GM18909 (cell line): Measurements from ENCODE around the gene ZMPSTE24.
"Not testable (repeated sequence)": the region's sequence is repeated elsewhere in the genome, so short reads cannot be mapped to it uniquely, and the experiment has no call there.

Source experiments
- ATAC-seq: cut with Tn5 transposase; IDR thresholded peaks from one replicate; pipeline ENCODE4 v1.9.1; 2021; ENCODE audit warnings: mild to moderate bottlenecking; ENCODE audit not compliant: unreplicated experiment, poor library complexity

The ZMPSTE24 gene

DNA sequence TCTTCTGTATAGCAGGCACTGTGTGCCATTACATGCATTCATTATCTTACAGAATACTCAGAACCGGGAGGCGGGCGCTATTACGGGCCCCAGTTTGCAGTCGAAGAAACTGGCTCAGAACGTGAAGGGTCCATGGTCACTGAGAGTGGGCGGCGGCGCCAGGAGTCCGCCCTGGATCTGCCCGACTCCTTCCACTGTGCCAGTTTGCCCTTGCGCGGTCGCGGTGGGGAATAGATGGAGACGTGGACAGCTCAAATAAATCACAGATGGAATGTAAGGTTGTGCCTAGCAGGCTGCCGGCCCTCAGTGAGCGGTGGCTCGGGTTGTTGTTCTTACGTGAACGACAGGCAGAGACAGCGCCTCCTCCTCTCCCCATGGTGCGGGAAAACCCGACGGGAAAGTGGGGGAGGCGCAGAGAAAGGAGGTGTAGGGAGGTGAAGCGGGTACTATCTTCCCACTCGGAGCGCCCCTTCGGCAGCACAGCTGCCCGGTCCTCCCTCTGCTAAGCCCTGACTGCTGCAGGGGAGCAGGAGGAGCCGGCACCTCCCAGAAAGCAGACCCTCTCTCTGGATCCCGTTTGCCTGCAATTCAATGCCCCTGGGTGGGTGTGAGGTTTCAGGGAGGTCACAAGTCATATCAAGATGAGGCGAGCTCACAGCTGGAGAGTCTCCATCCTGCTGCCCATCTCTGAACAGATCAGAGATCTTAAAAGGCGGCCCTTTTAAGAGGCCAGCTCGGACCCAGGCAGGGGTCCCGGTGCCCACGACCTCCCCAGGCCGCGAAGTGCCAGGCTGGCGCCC lies 58.0 kb downstream of the ZMPSTE24 start:
- ATAC-seq: no peak

DNA sequence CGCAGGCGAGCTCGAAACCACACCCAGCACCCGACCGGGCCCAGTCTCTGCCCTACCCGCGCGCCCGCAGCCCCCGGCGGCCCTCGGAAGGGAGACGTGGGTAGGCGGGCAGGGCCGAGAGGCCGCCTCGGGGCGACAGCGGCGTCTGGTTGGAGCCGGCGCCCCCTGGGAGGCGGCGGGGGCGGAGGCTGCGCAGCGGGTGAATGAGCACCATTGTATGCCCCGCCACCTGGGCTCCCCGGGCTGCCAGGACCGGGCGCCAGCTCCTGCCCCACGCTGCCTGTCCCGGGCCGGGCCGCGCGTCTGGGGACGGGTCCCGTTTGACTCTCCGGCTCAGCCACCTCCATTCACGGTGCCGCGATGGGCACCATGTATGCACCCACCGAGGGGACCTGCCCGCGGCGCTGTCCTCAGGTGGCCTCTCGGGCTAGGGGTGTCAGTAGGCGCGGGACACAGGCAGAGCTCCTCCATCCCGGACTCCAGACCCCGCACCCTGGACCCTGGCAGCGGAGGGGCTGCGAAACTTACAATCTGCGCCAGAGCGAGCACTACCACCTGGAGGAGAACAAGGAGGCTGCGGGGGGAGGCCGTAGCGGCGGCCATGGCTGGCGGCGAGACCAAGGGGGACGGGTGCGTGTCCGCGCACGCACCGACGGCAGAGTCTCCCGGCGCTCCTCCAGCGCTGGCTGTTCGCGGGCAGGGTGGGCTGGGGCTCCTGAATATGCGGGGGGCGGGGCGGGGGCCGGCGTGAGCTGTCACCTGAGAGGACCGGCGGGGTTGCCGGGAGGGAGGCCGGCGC lies 58.8 kb downstream of the ZMPSTE24 start, which contains the start of gene COL9A2:
COL9A2 (minus strand) TSS at position 692 of the 799 bp plus-strand sequence; CDS start at position 603, 89 bp downstream.
- ATAC-seq: no peak

DNA sequence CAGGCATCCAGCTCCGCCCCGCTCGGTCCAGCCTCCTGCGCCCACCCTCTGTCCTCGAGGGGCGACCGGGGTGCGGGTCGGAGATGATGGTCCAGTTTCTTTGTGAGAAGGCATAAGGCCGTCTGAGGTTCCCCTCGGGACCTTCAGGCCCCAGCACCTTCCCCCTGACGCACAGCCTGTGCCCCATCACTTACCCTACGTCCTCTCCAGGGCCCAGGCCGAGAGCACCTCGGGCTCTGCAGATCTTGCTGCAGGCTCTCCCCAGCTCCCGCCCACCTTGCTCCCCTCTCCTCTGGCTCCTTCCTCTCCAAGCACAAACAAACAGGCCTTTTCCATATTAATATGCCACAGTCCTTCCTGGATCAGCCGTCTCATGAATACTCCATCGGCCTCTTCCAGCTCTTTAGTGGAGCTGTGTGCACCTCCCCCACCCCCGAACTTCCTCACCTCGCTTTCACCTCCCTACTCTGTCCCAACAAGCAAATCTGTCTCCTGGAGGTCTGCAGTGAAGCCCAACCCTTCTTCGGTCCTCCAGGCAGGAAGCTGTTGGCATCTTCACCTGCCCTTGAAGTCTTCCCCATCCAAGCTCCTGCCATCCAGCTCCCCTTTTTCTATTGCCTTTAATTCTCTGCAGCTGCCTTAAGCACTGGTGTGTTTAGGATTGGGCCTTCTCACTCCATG lies 59.5 kb downstream of the ZMPSTE24 start:
- no peak for ATAC-seq

DNA sequence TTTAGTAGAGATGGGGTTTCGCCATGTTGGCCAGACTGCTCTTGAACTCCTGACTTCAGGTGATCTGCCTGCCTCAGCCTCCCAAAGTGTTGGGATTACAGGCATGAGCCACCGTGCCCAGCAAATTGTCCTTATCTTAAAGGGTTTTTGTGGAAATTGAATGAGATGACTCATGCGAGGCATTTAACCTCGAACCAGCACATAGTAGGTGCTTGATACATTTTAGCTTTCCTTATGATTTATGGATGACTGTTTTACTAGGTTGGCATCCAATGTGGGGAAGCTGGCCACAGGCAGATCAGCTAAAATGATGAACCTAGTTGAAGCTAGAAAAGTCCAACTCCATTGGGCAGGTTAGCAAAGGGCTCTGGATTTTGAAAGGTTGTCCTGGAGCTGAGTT lies 60.4 kb downstream of the ZMPSTE24 start:
- ATAC-seq: no peak

DNA sequence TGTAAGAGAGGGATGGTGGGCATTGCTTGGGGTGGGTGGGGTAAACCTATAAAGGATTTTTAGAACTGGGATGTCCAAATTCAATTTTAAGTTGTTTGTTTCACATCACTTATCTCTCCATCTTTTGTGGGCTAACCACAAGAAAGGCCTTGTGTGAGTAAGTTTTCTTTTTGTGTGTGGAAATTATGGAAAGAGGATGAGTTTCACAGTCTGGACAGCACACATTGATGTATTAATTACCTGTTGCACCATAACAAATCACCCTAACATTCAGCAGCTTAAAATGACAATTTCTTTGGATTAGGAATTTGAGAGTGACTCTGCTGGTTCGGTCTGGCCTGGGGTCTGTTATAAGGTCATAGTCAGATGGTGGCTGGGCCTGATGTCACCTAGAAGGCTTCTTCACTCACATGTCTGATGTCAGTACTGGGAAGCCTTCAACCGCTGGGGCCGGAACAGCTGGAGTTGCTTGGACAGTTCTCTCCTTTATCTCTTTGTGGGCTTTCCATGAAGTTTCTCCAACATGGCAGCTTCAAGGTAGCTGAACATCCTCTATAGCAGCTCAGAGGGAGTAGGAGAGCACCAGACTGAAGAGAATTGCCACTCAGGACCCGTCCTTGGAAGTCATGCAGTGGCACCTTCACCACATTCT lies 61.1 kb downstream of the ZMPSTE24 start:
- no peak for ATAC-seq

DNA sequence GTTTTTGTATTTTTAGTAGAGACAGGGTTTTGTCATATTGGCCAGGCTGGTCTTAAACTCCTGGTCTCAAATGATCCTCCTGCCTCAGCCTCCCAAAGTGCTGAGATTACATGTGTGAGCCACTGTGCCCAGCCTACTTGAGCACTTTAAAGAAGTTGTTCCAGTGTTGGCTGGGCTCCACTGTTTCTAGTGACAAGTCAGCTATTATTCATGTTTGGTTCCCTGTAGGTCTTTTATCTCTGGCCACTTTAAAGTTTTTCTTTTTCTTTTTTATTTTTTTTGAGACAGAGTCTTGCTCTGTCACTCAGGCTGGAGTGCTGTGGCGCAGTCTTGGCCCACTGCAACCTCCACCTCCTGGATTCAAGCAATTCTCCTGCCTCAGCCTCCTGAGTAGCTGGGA lies 73.4 kb downstream of the ZMPSTE24 start:
- ATAC-seq: not testable (repeated sequence)

DNA sequence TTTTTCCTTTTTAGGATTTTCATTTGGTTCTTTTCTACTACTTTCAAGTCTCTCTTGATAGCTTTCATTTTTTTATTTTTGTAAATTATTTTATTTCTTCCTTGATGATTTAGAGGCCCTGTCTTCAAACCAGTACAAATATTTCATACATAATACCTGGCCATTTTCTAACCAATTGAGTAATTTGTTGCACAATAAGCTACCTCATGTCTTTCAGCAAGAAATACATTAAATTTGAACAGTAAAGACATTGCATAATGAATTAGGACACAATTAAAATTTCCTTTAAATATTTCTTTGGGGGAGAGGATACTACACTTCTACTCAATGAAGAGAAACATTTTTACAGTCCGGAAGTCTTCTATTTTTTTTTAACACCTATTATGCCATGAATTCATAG lies 74.7 kb downstream of the ZMPSTE24 start:
- ATAC-seq: no peak

DNA sequence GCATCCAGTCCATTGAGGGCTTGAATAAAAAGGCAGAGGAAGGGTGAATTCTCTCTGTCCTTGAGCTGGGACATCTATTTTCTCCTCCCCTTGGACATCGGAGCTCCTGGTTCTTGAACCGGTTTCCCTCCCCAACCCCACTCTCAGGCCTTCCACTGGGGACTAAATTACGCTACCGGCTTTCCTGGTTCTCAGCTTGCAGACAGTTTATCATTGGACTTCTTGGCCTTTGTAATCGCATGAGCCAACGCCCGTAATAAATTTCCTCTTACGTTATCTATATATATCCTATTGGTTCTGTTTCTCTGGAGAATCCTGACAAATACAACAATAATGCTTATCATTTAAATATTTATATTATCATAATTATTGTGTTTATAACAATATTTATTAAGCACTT lies 79.4 kb downstream of the ZMPSTE24 start:
- ATAC-seq: no peak

DNA sequence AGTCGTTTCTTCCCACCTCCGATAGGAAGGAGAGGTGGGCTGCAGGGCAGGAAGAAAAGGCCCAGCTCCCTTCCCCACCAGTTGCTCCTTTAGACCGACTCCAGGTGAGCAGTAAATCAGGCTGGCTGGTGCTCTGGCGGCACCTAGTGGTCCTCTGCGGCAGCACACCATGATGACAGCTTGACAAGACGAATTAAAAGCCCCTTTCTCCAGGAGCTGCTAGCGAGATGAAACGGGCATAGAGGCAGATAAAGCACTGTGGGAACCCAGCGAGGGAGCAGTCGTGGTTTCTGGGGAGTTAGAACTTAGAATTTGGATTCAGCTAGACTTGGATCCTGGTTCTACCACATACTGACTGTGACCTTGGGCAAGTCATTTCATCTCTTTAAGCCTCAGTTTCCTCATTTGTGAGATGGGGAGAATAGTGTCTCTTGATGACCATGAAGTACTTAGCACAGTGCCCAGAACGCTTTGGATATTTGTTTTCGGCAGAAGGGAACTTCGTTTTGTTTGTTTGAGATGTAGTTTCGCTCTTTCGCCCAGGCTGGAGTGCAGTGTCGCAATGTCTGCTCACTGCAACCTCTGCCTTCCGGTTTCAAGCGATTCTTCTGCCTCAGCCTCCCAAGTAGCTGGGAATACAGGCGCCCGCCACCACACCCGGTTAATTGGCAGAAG lies 80.8 kb downstream of the ZMPSTE24 start:
- peak; percentile 62 for ATAC-seq

DNA sequence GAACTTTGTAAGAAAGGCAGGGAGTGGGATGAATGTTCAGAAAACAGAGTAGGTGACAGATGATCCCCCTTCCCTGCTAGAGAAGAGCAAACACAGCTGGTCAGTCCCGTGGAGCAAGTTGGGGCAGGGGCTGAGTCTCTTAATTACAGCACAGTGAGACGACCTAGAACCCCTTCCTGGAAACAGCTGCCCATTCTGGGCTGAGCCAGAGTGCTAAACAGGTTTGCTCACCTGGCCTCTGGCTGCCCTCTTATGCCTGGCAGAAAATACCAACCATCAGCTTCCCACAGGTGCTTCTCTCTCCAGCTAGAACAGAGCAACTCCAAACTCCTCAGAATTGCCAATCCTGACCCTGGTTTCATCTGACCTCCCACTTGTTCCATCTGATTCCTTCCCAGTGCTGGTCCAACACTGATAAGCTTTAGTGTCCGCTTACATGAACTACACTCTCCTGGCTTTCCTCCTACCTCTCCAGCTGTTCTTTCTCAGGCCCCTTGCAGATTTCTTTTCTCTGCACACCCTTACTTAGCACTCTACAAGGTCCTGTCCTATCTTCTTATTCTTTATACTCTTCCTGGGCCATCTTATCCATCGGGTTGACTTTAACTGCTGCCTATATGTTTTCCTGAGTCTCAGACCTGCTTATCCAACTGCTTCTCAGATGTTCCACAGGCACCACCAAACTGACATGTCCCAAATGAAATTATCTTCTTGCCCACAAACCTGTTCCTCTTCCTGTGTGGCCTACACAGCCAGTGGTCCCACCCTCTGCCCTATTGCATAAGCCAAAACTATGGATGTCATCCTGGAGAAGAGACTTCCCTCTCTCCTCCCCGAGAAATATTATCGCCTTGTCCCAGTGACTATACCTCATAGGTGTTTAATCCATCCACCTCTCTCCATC lies 81.6 kb downstream of the ZMPSTE24 start:
- no peak for ATAC-seq

DNA sequence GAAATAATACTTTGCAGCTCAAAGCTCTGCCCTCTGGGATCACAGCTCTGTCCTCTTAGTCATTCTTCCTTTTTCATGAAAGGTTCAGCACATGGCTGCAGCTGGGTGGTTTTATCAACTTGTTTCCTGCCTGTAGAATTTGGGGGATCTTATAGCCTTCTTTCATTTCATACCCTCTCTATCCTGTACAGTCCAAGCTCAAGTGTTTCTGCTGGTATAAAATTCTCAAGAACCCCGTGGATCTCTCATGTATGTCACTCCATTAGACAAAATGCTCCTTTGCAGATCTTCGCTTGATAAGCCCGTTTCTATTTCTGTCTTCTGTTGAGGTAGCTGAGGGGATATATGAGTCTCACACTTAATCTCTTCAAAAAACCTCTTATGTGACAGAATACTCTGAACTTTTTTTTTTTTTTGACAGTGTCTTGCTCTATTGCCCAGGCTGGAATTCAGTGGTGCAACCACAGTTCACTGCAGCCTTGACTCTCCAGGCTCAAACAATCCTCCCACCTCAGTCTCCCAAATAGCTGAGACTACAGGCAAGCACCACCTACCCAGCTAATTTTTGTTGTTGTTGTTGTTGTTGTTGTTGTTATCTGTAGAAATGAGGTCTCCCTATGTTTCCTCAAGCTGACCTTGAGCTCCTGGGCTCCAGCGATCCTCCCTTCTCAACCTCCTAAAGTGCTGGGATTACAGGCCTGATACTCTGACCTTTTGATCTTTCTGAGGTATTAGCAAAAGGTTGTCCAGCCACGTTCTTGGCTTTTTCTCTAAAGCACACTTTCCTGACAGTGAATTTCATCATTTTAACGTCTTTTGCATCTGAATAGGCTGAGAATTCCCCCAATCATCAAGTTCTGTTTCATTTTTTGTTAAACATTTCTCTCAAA lies 83.7 kb downstream of the ZMPSTE24 start:
- no peak for ATAC-seq

DNA sequence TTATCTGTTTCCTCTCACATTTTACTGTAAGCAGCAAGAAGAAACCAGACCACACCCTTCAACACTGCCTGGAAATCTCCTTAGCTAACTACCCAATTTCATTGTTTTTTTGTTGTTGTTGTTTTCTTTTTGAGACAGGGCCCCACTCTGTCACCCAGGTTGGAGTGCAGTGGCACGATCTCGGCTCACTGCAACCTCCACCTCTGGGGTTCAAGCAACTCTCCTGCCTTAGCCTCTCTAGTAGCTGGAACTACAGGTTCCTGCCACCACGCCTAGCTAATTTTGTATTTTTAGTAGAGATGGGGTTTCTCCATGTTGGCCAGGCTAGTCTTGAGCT lies 84.3 kb downstream of the ZMPSTE24 start:
- ATAC-seq: not testable (repeated sequence)
